ENCODE results near the gene HSF4.
A peak's percentile ranks its signal among the peaks of the same experiment; 100 is the strongest.

HSF4 gene

DNA sequence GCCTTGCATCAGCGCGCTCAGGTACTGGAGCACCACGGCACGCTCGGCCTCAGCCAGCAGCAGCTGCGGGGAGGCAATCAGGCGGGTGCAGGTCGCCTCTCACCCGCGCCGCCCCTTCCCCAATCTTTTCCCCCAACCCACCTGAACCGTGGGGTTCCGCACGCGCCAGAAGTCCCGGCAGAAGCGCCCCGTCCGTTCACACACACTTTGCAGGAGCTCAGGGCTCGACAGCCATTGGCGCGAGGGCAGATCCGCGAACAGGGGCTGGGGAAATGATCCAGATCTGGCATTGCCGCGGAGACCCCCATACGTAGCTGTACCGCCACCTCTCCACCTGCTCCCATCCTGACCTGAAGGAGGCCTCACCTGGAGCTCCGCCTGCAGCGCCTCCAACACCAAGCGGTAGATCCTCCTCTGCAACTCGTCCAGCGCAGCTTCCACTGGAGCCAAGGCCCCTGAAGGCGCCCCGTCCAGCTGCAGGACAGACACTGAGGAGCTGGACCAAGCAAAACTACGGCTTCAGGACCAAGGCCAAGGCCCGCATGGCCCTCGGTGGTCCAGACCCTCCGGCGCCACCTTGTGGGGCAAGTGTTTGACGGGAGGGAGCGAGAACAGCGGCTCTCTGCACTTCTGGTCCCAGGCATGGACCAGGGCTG, 20.6 kb downstream of the HSF4 start:
- DNase-seq (ENCODE audit: low spot score): peak; percentile 93

DNA sequence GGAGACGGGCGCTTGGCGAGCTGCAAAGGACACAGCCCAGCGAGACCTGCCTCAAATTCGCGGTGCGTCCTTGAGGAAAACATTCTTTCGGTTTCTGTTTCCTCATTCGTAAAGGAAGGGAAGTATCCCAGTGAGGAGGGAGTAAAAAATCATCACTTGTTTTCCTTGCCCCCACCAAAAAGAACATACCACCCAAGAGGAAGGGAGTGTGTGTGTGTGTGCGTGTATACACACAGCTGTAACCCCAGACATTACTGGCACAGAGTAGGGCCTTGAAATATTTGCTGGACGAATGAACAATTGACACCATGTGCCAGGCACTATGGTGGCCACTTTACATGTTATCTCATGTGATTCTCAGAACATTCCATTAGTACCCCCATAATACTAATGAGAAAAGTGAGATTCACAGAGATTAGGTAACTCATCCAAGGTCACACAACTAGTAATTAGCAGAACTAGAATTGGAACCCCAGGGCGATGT, 21.1 kb downstream of the HSF4 start:
- no peak for DNase-seq (ENCODE audit: low spot score)

DNA sequence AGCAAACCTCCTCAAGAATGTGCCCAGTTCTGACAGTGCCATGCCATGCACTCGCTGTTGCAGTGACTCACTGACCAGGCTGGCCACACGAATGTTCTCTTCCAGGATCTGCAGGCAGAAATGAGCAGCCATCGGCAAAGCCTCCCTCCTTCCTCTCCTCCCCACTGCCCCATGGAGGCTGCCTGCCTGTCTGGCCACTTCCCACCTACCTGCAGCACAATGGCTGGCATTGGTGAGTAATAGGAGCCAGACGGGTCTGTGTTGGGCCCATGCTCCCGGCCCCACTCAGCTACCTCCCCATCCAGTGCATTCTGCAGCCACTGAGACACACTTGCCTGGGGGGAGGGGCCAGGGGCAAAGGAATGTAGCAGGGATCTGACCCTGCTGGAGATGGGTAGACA, 22.0 kb downstream of the HSF4 start:
- no peak for DNase-seq (ENCODE audit: low spot score)

DNA sequence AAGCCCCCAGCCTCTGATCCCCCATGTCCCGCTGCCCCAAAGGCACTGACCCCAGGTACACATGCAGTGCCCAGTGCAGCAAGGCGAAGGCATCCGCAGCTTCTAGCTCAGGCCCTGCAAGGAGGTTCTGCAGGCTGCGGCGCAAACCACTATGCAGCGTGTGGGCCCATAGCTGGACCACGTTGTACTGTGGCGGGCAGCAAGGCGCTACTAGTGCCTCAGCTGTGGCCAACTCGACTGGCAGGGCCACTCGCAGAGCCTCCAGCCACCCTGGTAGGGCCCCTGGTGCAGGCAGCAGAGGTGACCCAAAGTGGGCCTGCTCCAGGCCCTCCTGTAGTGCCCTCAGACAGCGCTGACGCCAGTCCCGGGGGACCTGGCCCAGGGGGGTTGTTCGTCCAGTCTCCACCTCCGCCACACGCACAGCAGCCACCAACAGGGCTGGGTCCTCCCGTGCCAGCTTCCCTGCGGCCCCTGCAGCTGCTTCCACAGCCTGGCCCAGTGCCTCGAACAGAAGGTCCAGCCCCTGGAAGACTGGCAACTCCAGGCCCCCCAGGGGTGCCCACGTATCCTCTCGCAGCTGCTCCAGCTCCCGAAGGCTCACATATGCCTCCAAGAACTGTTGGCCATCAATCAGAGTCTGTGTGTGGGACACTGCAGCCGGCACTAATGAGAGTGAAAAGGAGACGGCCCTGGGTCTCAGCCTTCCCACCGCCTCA, 22.8 kb downstream of the HSF4 start:
- DNase-seq (ENCODE audit: low spot score): no peak

DNA sequence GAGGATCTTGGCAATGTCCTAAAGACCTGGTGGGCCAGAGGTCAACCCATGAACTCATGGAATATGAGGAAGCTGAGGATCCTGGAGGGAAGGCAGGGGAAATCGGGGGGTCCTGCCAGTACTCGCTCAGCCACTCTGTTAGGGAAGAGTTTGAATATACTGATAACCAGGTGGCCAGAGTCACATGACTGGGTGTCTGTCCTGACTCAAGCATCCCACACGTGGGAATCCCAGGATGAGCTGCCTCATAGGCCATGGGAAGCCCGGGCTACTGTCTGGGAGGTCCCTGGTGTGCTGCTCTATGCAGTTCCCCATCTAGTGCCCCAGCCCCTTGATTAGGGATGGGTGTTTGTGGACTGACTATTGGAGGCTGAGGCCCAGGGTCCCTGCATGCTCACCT, 23.8 kb downstream of the HSF4 start:
- no peak for DNase-seq (ENCODE audit: low spot score)

DNA sequence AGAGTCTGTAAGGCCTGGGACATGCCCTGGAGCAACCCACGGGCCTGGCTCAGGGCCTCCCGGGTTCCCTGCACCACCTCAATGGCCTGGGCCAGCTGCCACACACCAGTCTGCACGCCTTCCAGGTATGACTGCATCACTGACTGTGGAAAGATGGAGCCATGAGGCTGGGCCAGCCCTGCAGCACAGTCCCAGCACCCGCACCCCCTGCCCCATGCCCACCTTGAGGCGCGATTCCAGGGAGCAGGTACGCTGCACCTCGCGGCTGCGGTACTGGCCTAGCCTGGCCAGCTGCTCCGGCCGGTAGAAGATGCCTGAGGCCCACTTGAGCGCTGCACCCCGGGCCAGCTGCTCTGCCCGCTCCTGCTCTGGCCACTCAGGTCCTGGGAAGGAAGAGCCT, 24.3 kb downstream of the HSF4 start:
- no peak for DNase-seq (ENCODE audit: low spot score)

DNA sequence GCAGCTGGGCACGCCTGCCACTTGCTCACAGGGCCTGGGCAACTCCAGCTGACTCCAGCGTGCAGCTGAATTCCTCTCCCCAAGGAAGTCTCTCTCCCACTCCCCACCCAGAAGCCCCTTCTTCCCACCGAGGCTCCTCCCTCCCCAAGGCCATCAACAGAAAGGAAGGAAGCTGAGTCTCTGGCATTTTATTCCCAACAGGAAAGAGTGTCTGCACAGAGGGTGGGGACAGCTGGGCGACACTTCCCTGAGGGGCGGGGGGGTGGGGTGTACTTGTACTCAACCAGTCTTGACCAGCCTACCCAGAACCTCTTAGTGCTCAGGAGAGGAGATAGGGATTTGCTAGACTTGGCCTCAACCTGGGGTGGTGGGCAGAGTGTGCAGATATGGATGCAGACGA, 25.5 kb downstream of the HSF4 start, which contains the start of gene EXOC3L1:
Gene EXOC3L1, minus strand, starts transcription at position 96 of the 400 bp plus-strand sequence. CDS start 460 bp downstream, outside the sequence.
- no peak for DNase-seq (ENCODE audit: low spot score)

DNA sequence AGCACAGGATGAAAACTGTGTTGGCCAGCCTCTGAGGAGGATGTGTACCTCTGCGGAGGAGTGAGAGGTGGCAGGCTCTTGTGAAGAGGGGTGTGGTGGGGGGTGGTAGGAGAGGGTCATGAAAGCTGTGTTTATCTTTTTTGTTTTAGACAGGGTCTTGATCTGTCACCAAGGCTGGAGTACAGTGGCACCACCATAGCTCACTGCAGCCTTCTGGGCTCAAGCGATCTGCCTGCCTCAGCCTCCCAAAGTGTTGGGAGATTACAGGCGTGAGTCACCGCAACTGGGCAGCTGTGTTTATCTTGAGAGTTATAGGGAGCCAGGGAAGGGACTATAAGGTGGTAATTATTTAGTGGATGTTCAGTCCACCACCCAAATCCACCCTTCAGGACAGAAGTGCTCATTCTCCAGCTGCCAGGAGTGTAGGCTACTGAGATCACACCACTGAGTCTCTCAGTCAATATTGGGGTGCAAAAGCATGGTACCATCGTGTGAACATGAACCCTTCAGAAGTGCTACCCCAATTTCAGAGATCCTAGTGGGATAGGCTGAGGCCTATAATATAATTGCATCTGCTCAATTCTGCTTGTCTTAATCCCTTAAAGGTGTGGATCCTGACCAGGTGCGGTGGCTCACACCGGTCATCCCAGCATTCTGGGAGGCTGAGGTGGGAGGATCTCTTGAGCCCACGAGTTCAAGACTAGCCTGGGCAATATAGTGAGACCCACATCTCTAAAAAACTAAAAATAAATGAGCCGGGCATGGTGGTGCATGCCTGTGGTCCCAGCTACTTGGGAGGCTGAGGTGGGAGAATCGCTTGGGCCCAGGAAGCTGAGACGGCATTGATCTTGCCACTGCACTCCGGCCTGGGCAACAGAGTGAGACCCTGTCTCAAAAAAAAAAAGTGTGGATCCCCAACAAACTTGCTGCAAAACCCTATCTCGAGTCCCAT, 26.2 kb downstream of the HSF4 start:
- no peak for DNase-seq (ENCODE audit: low spot score)

DNA sequence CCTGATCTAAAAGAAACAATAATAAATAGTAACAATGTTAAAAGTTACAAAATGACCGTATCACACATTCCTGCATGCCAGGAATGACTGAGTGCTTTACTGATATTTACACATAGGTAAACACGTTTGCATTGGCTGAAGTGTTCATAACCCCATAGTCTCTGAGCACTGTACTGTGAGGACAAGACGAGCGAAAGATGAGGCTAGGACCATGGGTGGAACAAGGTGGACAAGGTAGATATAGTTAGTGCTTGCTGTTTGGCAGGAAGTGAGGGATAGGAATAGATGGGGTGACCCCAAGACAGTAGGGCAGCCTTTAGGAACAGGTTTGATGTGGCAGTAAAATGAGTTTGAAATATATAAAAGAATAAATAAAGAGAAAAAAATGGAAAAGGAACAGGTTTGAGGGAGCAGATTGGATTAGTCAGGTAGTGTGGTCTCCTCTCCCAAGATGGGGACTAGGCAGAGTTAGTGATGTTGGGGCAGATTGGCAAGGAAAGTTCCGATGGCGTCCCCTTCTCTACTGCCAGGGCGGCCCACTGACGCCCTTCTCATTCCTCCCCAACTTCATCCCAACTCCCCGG, 27.0 kb downstream of the HSF4 start:
- DNase-seq (ENCODE audit: low spot score): no peak

DNA sequence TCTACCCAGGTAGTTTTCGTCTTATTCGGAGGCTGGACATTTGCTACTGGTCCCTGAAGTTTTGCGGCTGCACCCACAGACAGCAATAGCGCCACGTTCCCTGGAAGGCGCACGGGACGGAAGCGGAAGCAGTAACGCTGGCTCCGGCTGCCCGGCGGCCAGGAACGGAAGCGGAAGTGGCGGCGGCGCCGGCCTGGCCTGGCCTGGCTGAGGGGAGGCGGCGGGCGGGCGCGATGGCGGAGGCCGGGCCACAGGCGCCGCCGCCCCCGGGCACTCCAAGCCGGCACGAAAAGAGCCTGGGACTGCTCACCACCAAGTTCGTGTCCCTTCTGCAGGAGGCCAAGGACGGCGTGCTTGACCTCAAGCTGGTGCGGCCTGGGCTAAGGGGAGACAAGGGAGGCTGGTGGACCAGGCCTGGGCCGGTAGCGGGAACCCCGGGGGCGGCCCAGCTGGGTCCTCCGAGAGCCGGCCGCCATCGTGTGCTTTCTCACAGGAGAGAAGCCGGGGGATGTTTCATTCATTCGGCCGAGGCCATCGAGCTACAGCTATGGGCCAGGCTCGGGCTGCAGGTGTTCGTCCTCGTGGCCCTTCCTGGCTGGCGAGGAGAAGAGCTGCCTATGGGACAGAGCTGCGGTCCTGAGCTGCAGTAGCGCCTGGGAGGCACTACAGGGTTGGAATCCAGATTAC, 27.6 kb downstream of the HSF4 start, which contains the start of gene E2F4:
Gene E2F4, plus strand, starts transcription at position 161 of the 687 bp plus-strand sequence. Its CDS starts 73 bp downstream, at position 234.
- peak; percentile 93 for DNase-seq (ENCODE audit: low spot score)

DNA sequence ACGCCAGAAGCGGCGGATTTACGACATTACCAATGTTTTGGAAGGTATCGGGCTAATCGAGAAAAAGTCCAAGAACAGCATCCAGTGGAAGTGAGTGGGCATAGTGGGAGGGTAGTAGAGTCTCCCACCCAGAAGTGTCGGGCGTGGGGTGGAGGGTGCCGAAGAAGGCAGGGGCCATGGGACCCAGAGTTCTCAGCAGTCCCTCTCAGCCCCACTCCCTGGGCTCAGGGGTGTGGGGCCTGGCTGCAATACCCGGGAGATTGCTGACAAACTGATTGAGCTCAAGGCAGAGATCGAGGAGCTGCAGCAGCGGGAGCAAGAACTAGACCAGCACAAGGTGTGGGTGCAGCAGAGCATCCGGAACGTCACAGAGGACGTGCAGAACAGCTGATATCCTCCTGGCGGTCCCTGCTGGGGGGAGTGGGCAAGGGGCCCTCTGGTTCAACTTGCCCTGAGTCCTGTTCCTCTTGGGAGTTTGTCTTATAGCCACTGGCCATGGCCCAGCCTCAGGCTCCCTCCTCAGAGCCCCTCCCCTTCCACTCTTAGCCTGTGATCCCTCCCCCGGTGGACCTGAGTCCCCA, 28.3 kb downstream of the HSF4 start:
- DNase-seq (ENCODE audit: low spot score): no peak

DNA sequence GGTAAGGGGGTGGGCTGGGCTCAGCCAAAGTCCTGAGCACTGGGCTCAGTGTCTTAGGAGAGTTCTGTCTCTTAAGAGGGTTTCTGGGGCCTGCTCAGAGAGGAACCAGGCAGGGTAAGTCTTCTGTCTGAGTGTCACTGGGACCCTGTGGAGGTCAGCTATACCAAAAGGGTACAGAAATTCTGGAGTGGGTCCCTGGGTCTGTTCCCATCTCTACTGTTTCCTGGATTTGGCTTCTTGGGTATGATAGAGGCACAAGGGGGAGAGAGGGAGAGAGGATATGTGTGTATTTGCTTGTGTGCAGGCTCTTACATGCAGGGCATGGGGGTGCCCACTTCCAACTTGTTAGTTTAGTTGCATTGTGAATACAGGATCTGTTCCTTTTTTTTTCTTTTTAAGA, 29.0 kb downstream of the HSF4 start:
- DNase-seq (ENCODE audit: low spot score): no peak

DNA sequence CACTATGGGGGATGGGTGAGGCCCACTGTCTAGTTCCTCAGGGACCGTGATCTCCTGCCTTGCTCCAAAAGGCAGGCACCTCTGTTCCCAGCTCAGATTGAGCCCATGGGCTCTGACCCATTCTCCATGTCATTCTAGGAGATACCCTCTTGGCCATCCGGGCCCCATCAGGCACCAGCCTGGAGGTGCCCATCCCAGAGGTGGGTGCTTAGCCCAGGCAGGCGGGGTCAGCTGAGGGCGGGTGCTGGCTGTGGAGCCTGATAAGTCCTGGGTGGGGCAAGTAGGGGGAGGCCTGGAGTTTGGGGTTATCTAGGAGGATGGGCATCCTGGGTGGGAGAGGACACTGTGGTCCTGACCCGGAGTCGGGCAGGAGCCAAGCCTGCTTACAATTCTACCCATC, 29.7 kb downstream of the HSF4 start:
- no peak for DNase-seq (ENCODE audit: low spot score)

DNA sequence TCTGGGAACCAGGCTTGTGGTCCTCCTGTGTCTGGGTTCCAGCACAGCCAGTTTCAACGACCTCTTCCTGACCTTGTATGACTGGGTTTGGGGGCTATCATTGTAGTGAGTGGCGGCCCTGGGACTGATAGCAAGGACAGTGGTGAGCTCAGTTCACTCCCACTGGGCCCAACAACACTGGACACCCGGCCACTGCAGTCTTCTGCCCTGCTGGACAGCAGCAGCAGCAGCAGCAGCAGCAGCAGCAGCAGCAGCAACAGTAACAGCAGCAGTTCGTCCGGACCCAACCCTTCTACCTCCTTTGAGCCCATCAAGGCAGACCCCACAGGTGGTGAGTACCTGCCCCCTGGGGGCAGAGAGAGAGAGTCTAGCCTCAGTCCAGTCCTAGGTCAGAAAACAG, 31.1 kb downstream of the HSF4 start:
- DNase-seq (ENCODE audit: low spot score): no peak

DNA sequence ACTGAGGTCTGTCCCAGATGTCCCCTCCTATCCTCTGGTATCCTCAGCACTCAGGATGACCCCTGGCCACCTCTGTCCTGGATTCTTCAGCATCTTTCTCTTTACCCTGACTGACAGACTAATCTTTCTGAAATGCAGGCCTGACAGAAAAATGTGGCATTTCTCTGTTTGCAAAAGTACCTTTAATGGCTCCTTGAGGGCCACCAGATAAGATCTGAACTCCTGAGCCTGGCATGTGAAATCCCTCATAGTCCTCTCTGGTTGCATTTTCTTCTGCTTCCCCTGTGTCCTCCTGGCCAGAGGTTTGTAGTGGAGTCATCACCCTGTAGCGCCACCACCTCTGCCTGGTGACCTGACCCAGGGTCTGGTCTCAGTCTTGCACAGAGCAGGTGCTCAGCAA, 32.3 kb downstream of the HSF4 start:
- DNase-seq (ENCODE audit: low spot score): no peak

DNA sequence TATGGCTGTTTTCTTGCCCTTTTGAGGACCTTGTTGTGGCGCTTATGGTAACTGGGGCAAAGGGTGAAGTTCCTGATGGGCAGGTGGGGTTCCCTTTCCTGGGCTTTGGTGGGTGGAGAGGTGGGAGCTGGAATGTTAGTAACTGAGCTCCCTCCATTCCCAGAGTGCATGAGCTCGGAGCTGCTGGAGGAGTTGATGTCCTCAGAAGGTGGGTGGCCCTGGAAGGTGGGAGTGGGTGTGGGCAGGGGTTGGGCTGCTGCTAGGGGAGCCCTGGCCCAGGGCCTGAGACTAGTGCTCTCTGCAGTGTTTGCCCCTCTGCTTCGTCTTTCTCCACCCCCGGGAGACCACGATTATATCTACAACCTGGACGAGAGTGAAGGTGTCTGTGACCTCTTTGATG, 33.2 kb downstream of the HSF4 start:
- no peak for DNase-seq (ENCODE audit: low spot score)

DNA sequence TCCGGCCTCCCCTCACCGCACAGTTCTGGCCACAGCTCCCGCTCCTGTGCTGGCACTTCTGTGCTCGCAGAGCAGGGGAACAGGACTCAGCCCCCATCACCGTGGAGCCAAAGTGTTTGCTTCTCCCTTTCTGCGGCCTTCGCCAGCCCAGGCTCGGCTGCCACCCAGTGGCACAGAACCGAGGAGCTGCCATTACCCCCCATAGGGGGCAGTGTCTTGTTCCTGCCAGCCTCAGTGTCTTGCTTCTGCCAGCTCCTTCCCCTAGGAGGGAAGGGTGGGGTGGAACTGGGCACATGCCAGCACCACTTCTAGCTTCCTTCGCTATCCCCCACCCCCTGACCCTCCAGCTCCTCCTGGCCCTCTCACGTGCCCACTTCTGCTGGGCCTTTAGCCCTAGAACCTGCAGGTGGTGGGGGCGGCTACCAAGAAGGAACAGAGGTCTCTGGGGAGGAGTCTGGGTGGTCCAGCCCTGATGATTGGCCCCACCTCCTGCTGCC, 33.7 kb downstream of the HSF4 start:
- no peak for DNase-seq (ENCODE audit: low spot score)

DNA sequence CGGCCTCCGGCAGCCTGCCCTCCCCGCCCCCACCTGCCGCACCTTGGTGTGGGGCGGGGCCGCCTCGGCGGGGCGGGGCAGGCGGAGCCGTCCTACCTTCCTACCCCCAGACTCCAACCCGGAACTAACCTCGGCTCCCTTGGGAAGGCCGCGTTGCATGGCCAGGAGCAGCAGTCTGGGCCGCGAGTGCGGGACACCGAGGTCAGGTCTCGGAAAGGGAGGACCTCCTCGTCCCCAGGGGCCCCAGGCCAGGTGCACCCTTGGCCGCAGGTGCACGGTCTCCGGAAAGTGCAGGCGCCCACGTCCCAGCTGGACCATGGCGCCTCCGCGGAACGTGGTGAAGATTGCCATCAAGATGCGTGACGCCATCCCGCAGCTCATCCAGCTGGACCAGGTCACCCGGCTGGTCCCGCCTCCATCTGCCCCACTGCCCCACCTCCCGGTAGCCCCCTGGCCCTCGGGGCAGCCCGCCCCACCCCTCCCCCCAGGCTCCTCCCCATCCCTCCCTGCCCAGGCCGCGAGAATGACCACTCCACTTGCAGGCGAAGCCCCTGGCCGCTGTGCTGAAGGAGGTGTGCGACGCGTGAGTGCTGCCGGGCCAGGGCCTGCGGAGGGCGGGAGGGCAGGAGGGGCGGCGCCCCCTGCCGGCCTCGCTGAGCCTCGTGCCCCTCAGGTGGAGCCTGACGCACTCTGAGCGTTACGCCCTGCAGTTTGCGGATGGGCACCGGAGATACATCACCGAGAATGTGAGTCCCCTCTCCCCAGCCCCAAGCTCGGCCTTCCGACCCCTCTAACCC, 34.7 kb downstream of the HSF4 start, which contains the start of gene ELMO3:
Gene ELMO3, plus strand, starts transcription at position 121 of the 797 bp plus-strand sequence. Its CDS starts 196 bp downstream, at position 317.
- no peak for DNase-seq (ENCODE audit: low spot score)

DNA sequence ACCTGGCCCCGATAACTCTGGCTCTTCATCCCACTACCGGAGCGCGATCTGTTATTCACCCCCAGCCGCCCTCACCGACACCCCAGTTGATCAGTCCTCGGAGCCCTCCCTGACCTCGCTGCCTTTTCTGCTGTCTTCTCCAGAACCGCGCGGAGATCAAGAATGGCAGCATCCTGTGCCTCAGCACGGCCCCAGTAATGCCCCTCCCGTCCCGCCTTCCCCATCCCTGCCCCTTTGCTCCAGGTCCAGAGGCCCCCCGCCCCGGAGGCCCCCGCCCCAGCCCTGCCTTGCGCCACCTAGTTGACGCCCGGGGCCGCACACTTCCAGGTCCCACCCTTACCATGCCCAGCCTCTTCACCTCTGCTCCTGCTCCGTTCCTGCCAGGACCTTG, 35.3 kb downstream of the HSF4 start:
- DNase-seq (ENCODE audit: low spot score): no peak

DNA sequence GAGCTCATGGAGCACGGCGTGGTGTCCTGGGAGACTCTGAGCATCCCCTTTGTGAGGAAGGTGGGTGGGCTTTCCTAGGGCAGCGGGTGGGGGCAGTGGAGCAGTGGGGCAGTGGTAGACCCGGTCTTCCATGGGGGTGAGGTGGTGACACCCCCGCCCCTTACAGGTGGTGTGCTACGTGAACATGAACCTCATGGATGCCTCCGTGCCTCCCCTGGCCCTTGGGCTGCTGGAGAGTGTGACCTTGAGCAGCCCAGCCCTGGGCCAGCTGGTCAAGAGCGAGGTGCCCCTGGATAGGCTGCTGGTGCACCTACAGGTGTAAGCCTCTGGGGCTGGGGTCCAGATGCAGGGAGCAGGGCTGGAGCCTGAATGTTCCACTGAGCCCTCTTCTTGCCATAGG, 35.9 kb downstream of the HSF4 start:
- no peak for DNase-seq (ENCODE audit: low spot score)

All from left forelimb (tissue), 1 donor.